Nephron progenitor cell (in vitro differentiated cells): ENCODE results near the gene CACNA1A.

ENCODE experiments used
- DNase-seq: peaks from one replicate; pipeline ENCODE4 v3.0.0; 2021
- H3K27ac Mint-ChIP-seq: 2 replicates; pipeline ENCODE4 v1.8.0; 2021; ENCODE audit warnings: mild to moderate bottlenecking, moderate library complexity, mixed read lengths
- H3K27me3 Mint-ChIP-seq: 2 replicates; pipeline ENCODE4 v1.8.0; 2021; ENCODE audit warnings: mild to moderate bottlenecking, low read depth, mixed read lengths; ENCODE audit not compliant: poor library complexity
- H3K36me3 Mint-ChIP-seq: 2 replicates; pipeline ENCODE4 v1.8.0; 2021; ENCODE audit warnings: low read depth, mixed read lengths
- H3K4me1 Mint-ChIP-seq: 2 replicates; pipeline ENCODE4 v1.8.0; 2021; ENCODE audit warnings: mixed read lengths
- H3K4me3 Mint-ChIP-seq: 2 replicates; pipeline ENCODE4 v1.8.0; 2021; ENCODE audit warnings: mild to moderate bottlenecking, moderate library complexity, mixed read lengths
- H3K9me3 Mint-ChIP-seq: 2 replicates; pipeline ENCODE4 v1.8.0; 2021; ENCODE audit warnings: mild to moderate bottlenecking, moderate library complexity, mixed read lengths
- TF ChIP-seq, protein P1 (sequence below): fragments of 200-600 bp; sonication (generic); IDR thresholded peaks from 2 replicates; pipeline ENCODE4 v1.5.0; 2021; ENCODE audit warnings: antibody characterized with exemption

The CACNA1A gene

DNA sequence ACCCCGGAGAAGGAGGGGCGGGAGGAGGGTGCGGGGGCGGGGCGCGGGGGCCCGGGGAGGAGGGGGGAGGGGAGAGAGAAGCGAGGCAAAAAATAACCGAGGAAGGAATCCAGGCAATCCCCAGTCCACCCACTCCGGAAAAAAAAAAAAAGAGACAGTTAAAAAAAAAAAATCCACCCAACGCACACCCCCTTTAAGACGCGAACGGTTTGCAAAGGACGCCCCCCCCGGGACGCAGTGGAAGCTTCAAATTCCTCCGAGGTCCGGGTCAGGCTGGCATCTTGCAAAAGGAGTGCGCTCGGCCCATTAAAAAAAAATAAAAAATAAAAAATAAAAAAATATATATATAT lies at the start of gene CACNA1A:
CACNA1A (minus strand) TSS at position 9 of the 350 bp plus-strand sequence. CDS start 255 bp downstream, outside the sequence.
- TF ChIP-seq, protein P1, sequence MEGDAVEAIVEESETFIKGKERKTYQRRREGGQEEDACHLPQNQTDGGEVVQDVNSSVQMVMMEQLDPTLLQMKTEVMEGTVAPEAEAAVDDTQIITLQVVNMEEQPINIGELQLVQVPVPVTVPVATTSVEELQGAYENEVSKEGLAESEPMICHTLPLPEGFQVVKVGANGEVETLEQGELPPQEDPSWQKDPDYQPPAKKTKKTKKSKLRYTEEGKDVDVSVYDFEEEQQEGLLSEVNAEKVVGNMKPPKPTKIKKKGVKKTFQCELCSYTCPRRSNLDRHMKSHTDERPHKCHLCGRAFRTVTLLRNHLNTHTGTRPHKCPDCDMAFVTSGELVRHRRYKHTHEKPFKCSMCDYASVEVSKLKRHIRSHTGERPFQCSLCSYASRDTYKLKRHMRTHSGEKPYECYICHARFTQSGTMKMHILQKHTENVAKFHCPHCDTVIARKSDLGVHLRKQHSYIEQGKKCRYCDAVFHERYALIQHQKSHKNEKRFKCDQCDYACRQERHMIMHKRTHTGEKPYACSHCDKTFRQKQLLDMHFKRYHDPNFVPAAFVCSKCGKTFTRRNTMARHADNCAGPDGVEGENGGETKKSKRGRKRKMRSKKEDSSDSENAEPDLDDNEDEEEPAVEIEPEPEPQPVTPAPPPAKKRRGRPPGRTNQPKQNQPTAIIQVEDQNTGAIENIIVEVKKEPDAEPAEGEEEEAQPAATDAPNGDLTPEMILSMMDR = no peak
- DNase-seq = no peak
- Mint-ChIP-seq H3K36me3 (no peaks in the 10 kb centered on the region), H3K27ac (no peak within 1 kb of the TSS), H3K27me3 (peaks cover 91% of the 10 kb centered on the region), H3K9me3 (peaks cover 7% of the 10 kb centered on the region), H3K4me3 (peak within 1 kb of the TSS; percentile 77), H3K4me1 (peaks cover 10% of the 10 kb centered on the region)

DNA sequence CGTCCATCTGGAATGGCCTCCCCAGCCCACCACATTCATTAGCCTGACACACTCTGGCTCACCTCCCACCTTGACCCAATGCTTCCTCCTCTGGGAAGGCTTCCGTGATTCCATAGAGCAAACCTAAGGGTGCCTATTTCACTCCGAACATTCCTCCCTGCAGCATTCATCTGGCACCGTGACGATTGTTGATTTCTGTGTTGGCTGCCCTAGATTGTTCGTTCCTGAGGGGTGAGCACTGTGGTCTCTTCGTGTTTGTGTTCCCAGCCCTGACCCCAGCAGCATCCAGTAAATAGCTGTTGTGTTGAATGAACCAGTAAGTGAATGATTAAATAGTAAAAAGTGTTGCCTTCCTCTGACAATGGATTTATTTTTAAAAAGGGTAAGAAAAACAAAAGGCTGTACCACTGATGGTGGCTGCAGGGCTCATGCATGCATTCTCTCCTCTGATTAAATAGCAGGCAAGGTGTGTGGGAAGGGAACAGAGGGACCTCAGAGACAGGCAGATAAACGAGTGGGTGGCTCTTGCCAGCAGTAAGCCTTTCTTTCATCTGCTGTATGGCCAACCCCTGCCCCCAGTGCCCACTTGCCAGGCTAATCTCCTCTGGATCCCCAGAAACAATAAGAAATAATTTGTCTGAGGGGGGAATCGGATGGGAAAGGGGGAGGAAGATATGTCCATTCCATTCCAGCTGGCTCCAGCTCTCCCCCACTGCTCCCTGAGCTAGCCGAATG lies 48.4 kb upstream of the CACNA1A start:
- Mint-ChIP-seq H3K4me3 (no peak overlapping the region), H3K4me1 (no peaks in the 10 kb centered on the region), H3K36me3 (no peaks in the 10 kb centered on the region), H3K9me3 (peaks cover 4% of the 10 kb centered on the region), H3K27ac (no peak overlapping the region), H3K27me3 (peaks cover 59% of the 10 kb centered on the region)
- no peak for DNase-seq
- TF ChIP-seq, protein P1 = no peak

DNA sequence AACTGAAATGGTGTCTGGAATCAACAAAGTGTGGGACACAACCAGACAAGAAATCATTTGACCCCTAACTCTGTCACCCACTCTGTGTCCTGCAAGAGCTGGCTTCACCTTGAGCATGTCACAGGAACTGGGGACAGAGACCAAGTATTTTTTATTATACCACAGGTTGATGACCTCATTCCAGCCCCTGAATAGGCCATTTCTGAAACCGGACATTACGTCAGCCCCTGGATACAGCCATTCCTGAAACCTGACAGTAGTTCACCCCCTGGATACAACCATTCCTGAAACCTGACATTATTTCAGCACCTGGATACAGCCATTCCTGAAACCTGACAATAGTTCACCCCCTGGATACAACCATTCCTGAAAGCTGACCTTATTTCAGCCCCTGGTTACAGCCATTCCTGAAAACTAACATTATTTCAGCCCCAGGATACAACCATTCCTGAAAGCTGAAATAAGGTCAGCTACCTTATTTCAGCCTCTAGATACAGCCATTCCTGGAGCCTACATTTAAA lies 47.7 kb upstream of the CACNA1A start:
- Mint-ChIP-seq H3K27me3 (peaks cover 64% of the 10 kb centered on the region), H3K4me1 (no peaks in the 10 kb centered on the region), H3K27ac (no peak overlapping the region), H3K9me3 (peaks cover 4% of the 10 kb centered on the region), H3K36me3 (no peaks in the 10 kb centered on the region), H3K4me3 (no peak overlapping the region)
- TF ChIP-seq, protein P1 = no peak
- no peak for DNase-seq

DNA sequence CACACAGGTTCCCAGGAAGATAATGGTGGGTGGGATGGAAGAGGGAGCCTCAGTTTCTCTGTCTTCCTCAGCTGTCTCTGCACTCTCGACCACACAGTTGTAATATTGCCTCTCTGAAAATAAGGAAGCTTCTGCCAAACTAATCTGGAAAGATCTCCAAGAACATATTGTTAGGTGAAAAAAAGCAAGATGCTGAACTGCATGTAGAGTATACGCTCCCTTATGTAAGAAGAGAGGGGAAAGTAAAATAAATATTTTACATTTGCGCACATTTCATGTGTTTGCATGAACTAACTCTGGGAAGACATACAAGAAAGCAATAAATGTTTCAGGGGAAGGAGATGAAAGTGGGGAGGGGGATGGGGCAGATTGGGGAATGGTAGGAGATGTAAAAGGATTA lies 41.9 kb upstream of the CACNA1A start:
- no peak overlapping the region for H3K27ac Mint-ChIP-seq
- no peak for DNase-seq
- H3K9me3 Mint-ChIP-seq = no peaks in the 10 kb centered on the region
- H3K4me1 Mint-ChIP-seq = no peaks in the 10 kb centered on the region
- no peak overlapping the region for H3K4me3 Mint-ChIP-seq
- TF ChIP-seq, protein P1 = no peak
- H3K36me3 Mint-ChIP-seq = no peaks in the 10 kb centered on the region
- peaks cover 49% of the 10 kb centered on the region for H3K27me3 Mint-ChIP-seq

DNA sequence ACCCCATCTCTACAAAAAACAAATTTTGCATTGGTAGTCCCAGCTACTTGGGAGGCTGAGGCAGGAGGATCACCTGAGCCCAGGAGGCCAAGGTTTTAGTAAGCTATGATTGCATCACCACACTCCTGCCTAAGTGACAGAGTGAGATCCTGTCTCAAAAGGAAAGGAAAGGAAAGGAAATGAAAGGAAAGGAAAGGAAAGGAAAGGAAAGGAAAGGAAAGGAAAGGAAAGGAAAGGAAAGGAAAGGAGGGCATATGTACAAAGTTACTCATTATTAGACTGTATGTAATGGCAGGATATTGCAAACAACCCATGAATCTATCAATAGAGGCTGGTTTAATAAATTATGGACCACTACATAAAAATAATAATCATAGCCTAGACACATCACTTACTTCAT lies 40.8 kb upstream of the CACNA1A start:
- H3K9me3 Mint-ChIP-seq = no peaks in the 10 kb centered on the region
- no peak for DNase-seq
- no peaks in the 10 kb centered on the region for H3K4me1 Mint-ChIP-seq
- H3K27ac Mint-ChIP-seq = no peak overlapping the region
- peaks cover 54% of the 10 kb centered on the region for H3K27me3 Mint-ChIP-seq
- H3K4me3 Mint-ChIP-seq = no peak overlapping the region
- H3K36me3 Mint-ChIP-seq = no peaks in the 10 kb centered on the region
- TF ChIP-seq, protein P1 = no peak

DNA sequence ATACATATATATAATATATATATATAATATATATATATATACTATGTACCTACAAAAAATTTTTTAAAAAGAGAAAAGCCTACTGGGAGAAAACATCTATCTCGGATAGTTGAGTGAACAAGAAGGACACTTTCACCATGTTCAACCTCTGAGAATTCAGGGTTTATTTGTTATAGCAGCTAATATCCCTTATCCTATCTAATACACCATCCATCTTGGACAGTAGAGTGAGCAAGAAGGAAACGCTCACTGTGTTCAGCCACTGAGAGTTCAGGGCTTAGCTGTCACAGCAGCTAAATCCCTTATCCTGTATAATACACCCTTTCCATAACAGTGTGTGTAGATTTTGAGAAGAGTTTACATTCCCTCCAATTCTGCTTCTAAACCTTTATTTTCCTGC lies 38.1 kb upstream of the CACNA1A start:
- DNase-seq = no peak
- Mint-ChIP-seq H3K4me1 (no peaks in the 10 kb centered on the region), H3K36me3 (no peaks in the 10 kb centered on the region), H3K4me3 (no peak overlapping the region), H3K9me3 (no peaks in the 10 kb centered on the region), H3K27me3 (peaks cover 38% of the 10 kb centered on the region), H3K27ac (no peak overlapping the region)
- TF ChIP-seq, protein P1 = no peak
